ENCODE results near the gene SPOCK2. TPM values are rescaled to one million over a fixed set of nuclear protein-coding genes. Genes with fewer than 3 reads are reported as not detected.

The SPOCK2 gene
- total RNA-seq, 2 experiments from 2014 or later: 158 to 165 TPM

- peaks cover 62% of the 10 kb centered on the region for H3K36me3 Mint-ChIP-seq (ENCODE audit: low read depth)
- DNase-seq (no peak), ATAC-seq (no peak)
Measured at GRCh38 chr10:72072046-72072445, 16.3 kb downstream of the SPOCK2 start.

GRCh38 chr10:72069751-72070526, 18.4 kb downstream of the SPOCK2 start:
- CTCF ChIA-PET: interaction anchor here (0.7 to 13.6 kb wide), 6 partner anchors 9 to 154 kb away, joined by 3 to 89 read pairs (median 4); no protein-coding TSS in a partner anchor

More at GRCh38 chr10:72072046-72072445, 16.3 kb downstream of the SPOCK2 start:
- no peaks in the 10 kb centered on the region for H3K9me3 Mint-ChIP-seq (ENCODE audit: low read depth)
- CTCF ChIA-PET: interaction anchor here (0.5 to 13.6 kb wide), 4 partner anchors 9 to 108 kb away, joined by 3 to 89 read pairs (median 4); partner anchors contain the start of gene CHST3
- H3K4me1 Mint-ChIP-seq: peaks cover 57% of the 10 kb centered on the region
- H3K4me3 Mint-ChIP-seq: no peak overlapping the region
- POLR2A ChIA-PET: no interaction called here
- no peak overlapping the region for H3K27ac Mint-ChIP-seq
- no peaks in the 10 kb centered on the region for H3K27me3 Mint-ChIP-seq
- intact Hi-C loops (cut with DNase I, micrococcal nuclease): no loop called here

GRCh38 chr10:72068901-72069446, 19.4 kb downstream of the SPOCK2 start:
- peak; percentile 50 for DNase-seq
- H3K4me3 Mint-ChIP-seq: no peak overlapping the region
- ChIA-PET CTCF (interaction anchor here (0.6 to 13.6 kb wide), 6 partner anchors 9 to 317 kb away, joined by 3 to 89 read pairs (median 4); no protein-coding TSS in a partner anchor), POLR2A (interaction anchor here (0.5 kb wide), 1 partner anchor 62 kb away, joined by 3 read pairs; no protein-coding TSS in a partner anchor)
- peaks cover 29% of the 10 kb centered on the region for H3K4me1 Mint-ChIP-seq
- intact Hi-C loops (cut with DNase I, micrococcal nuclease): no loop called here
- no peaks in the 10 kb centered on the region for H3K27me3 Mint-ChIP-seq
- H3K9me3 Mint-ChIP-seq (ENCODE audit: low read depth): no peaks in the 10 kb centered on the region
- peaks cover 62% of the 10 kb centered on the region for H3K36me3 Mint-ChIP-seq (ENCODE audit: low read depth)
- peak; percentile 61 for ATAC-seq
- peak overlapping the region; percentile 4 for H3K27ac Mint-ChIP-seq

More at GRCh38 chr10:72069751-72070526, 18.4 kb downstream of the SPOCK2 start:
- ATAC-seq (no peak), DNase-seq (peak; percentile 50)
- no peaks in the 10 kb centered on the region for H3K27me3 Mint-ChIP-seq
- H3K36me3 Mint-ChIP-seq (ENCODE audit: low read depth): peaks cover 59% of the 10 kb centered on the region
- no peaks in the 10 kb centered on the region for H3K9me3 Mint-ChIP-seq (ENCODE audit: low read depth)
- H3K4me1 Mint-ChIP-seq: peaks cover 36% of the 10 kb centered on the region
- intact Hi-C loops (cut with DNase I, micrococcal nuclease): no loop called here
- H3K4me3 Mint-ChIP-seq: no peak overlapping the region
- peak overlapping the region; percentile 85 for H3K27ac Mint-ChIP-seq
- POLR2A ChIA-PET: interaction anchor here (0.7 kb wide), 1 partner anchor 13 kb away, joined by 5 read pairs; no protein-coding TSS in a partner anchor

- ChIA-PET POLR2A (interaction anchor here (0.5 kb wide), 1 partner anchor 63 kb away, joined by 3 read pairs; no protein-coding TSS in a partner anchor), CTCF (interaction anchor here (0.6 to 13.6 kb wide), 5 partner anchors 11 to 316 kb away, joined by 3 to 89 read pairs (median 4); no protein-coding TSS in a partner anchor)
- Mint-ChIP-seq H3K9me3 (ENCODE audit: low read depth) (no peaks in the 10 kb centered on the region), H3K4me1 (peaks cover 25% of the 10 kb centered on the region), H3K36me3 (ENCODE audit: low read depth) (peaks cover 59% of the 10 kb centered on the region), H3K27me3 (no peaks in the 10 kb centered on the region), H3K27ac (peak overlapping the region; percentile 4), H3K4me3 (no peak overlapping the region)
- DNase-seq (no peak), ATAC-seq (no peak)
- intact Hi-C loops (cut with DNase I, micrococcal nuclease): no loop called here
Measured at GRCh38 chr10:72068126-72068765, 20.1 kb downstream of the SPOCK2 start.

- POLR2A ChIA-PET: no interaction called here
- ATAC-seq (no peak), DNase-seq (no peak)
- H3K27me3 Mint-ChIP-seq: no peaks in the 10 kb centered on the region
- no peak overlapping the region for H3K4me3 Mint-ChIP-seq
- peaks cover 56% of the 10 kb centered on the region for H3K36me3 Mint-ChIP-seq (ENCODE audit: low read depth)
- intact Hi-C loops (cut with DNase I, micrococcal nuclease): no loop called here
- peaks cover 22% of the 10 kb centered on the region for H3K4me1 Mint-ChIP-seq
- CTCF ChIA-PET: interaction anchor here (0.6 to 13.6 kb wide), 7 partner anchors 12 to 171 kb away, joined by 3 to 89 read pairs (median 3); no protein-coding TSS in a partner anchor
- H3K27ac Mint-ChIP-seq: no peak overlapping the region
- no peaks in the 10 kb centered on the region for H3K9me3 Mint-ChIP-seq (ENCODE audit: low read depth)
Measured at GRCh38 chr10:72067463-72068125, 20.8 kb downstream of the SPOCK2 start.

- Mint-ChIP-seq H3K36me3 (ENCODE audit: low read depth) (peaks cover 51% of the 10 kb centered on the region), H3K4me1 (peaks cover 21% of the 10 kb centered on the region), H3K27me3 (no peaks in the 10 kb centered on the region), H3K27ac (no peak overlapping the region), H3K9me3 (ENCODE audit: low read depth) (no peaks in the 10 kb centered on the region), H3K4me3 (no peak overlapping the region)
- CTCF ChIA-PET: interaction anchor here (0.5 to 13.6 kb wide), 9 partner anchors 13 to 170 kb away, joined by 3 to 89 read pairs (median 3); no protein-coding TSS in a partner anchor
- no peak for DNase-seq
- POLR2A ChIA-PET: no interaction called here
- intact Hi-C loops (cut with DNase I, micrococcal nuclease): no loop called here
- no peak for ATAC-seq
Measured at GRCh38 chr10:72066318-72067284, 21.8 kb downstream of the SPOCK2 start.

- Mint-ChIP-seq H3K4me3 (no peak overlapping the region), H3K36me3 (ENCODE audit: low read depth) (peaks cover 41% of the 10 kb centered on the region), H3K27ac (peak overlapping the region; percentile 42), H3K9me3 (ENCODE audit: low read depth) (no peaks in the 10 kb centered on the region), H3K27me3 (no peaks in the 10 kb centered on the region), H3K4me1 (peaks cover 18% of the 10 kb centered on the region)
- ATAC-seq (no peak), DNase-seq (no peak)
- intact Hi-C loops (cut with DNase I, micrococcal nuclease): no loop called here
- ChIA-PET CTCF (interaction anchor here (0.6 to 13.6 kb wide), 4 partner anchors 17 to 169 kb away, joined by 3 to 89 read pairs (median 5); no protein-coding TSS in a partner anchor), POLR2A (no interaction called here)
Measured at GRCh38 chr10:72065439-72066025, 22.8 kb downstream of the SPOCK2 start.

GRCh38 chr10:72063703-72064391, 24.5 kb downstream of the SPOCK2 start:
- ChIA-PET CTCF (interaction anchor here (1.1 to 13.6 kb wide), 3 partner anchors 13 to 49 kb away, joined by 3 to 89 read pairs (median 4); no protein-coding TSS in a partner anchor), POLR2A (no interaction called here)
- H3K4me3 Mint-ChIP-seq: no peak overlapping the region
- peak overlapping the region; percentile 60 for H3K27ac Mint-ChIP-seq
- H3K9me3 Mint-ChIP-seq (ENCODE audit: low read depth): no peaks in the 10 kb centered on the region
- H3K4me1 Mint-ChIP-seq: peaks cover 16% of the 10 kb centered on the region
- DNase-seq: no peak
- ATAC-seq: peak; percentile 20
- intact Hi-C loops (cut with DNase I, micrococcal nuclease): no loop called here
- no peaks in the 10 kb centered on the region for H3K27me3 Mint-ChIP-seq
- H3K36me3 Mint-ChIP-seq (ENCODE audit: low read depth): peaks cover 29% of the 10 kb centered on the region

GRCh38 chr10:72062832-72063702, 25.3 kb downstream of the SPOCK2 start:
- ChIA-PET POLR2A (no interaction called here), CTCF (interaction anchor here (0.6 to 13.6 kb wide), 4 partner anchors 14 to 199 kb away, joined by 3 to 89 read pairs (median 4); no protein-coding TSS in a partner anchor)
- Mint-ChIP-seq H3K36me3 (ENCODE audit: low read depth) (peaks cover 23% of the 10 kb centered on the region), H3K4me1 (peaks cover 21% of the 10 kb centered on the region), H3K4me3 (no peak overlapping the region), H3K27me3 (no peaks in the 10 kb centered on the region), H3K27ac (no peak overlapping the region), H3K9me3 (ENCODE audit: low read depth) (no peaks in the 10 kb centered on the region)
- no peak for ATAC-seq
- intact Hi-C loops (cut with DNase I, micrococcal nuclease): no loop called here
- no peak for DNase-seq
